SK-N-SH treated with all-trans-retinoic acid at 6 μM for 48 hours (cell line): ENCODE data around the gene PARD3B.

Experiments
- ATAC-seq: fragments of 200-7000 bp; cut with Tn5 transposase; 3 replicates; pipeline ENCODE4 v1.9.1; 2020; ENCODE audit warnings: mild to moderate bottlenecking, moderate library complexity
- ARNTL ChIP-seq: fragments of 450-650 bp; formaldehyde crosslinking; IDR thresholded peaks from 2 replicates; pipeline ENCODE4 v1.5.0; 2020; ENCODE audit warnings: low read depth, mild to moderate bottlenecking, moderate library complexity, borderline replicate concordance
- BACH2 ChIP-seq: fragments of 250-450 bp; sonication (Bioruptor Pico); IDR thresholded peaks from 2 replicates; pipeline ENCODE4 v1.9.0; 2021; ENCODE audit warnings: mild to moderate bottlenecking, borderline replicate concordance
- CSDC2 ChIP-seq: fragments of 250-450 bp; sonication (Bioruptor Pico); IDR thresholded peaks from 2 replicates; pipeline ENCODE4 v1.5.0; 2020; ENCODE audit warnings: mild to moderate bottlenecking, moderate library complexity
- ISL1 ChIP-seq: fragments of 250-450 bp; sonication (Bioruptor Pico); IDR thresholded peaks from 2 replicates; pipeline ENCODE4 v2.1.2; 2022; ENCODE audit warnings: mild to moderate bottlenecking, moderate library complexity
- PPARA ChIP-seq: fragments of 250-450 bp; sonication (Bioruptor Pico); IDR thresholded peaks from 2 replicates; pipeline ENCODE4 v1.5.0; 2020; ENCODE audit warnings: mild to moderate bottlenecking, borderline replicate concordance
- SNAI2 ChIP-seq: fragments of 250-450 bp; sonication (Bioruptor Pico); IDR thresholded peaks from 2 replicates; pipeline ENCODE4 v1.5.0; 2020; ENCODE audit warnings: mild to moderate bottlenecking, moderate library complexity
- ZC3H10 ChIP-seq: fragments of 250-450 bp; sonication (Bioruptor Pico); IDR thresholded peaks from 2 replicates; pipeline ENCODE4 v1.5.1; 2021; ENCODE audit warnings: mild to moderate bottlenecking, moderate library complexity
- ZFP3 ChIP-seq: fragments of 250-450 bp; sonication (Bioruptor Pico); IDR thresholded peaks from 2 replicates; pipeline ENCODE4 v1.5.0; 2020; ENCODE audit warnings: mild to moderate bottlenecking, moderate library complexity
- ZFP30 ChIP-seq: fragments of 450-650 bp; formaldehyde crosslinking; IDR thresholded peaks from 2 replicates; pipeline ENCODE4 v1.5.0; 2022; ENCODE audit warnings: mild to moderate bottlenecking, moderate library complexity
- ZNF565 ChIP-seq: fragments of 450-650 bp; formaldehyde crosslinking; conservative IDR thresholded peaks from 2 replicates; pipeline ENCODE4 v1.5.0; 2020; ENCODE audit warnings: low read depth, mild to moderate bottlenecking, moderate library complexity
- ZNF70 ChIP-seq: fragments of 450-650 bp; formaldehyde crosslinking; IDR thresholded peaks from 2 replicates; pipeline ENCODE4 v1.5.0; 2020; ENCODE audit warnings: mild to moderate bottlenecking, moderate library complexity
- TF ChIP-seq, protein P1 (sequence below): fragments of 250-450 bp; sonication (Bioruptor Pico); IDR thresholded peaks from 2 replicates; pipeline ENCODE4 v1.5.0; 2020; ENCODE audit warnings: mild to moderate bottlenecking, moderate library complexity
- TF ChIP-seq, protein P2 (sequence below): fragments of 250-450 bp; sonication (Bioruptor Pico); IDR thresholded peaks from 2 replicates; pipeline ENCODE4 v1.8.0; 2021; ENCODE audit warnings: low read depth, mild to moderate bottlenecking, moderate library complexity, borderline replicate concordance
- TF ChIP-seq, protein P3 (sequence below): fragments of 250-450 bp; sonication (Bioruptor Pico); IDR thresholded peaks from 2 replicates; pipeline ENCODE4 v1.5.1; 2020; ENCODE audit warnings: low read depth, mild to moderate bottlenecking, moderate library complexity
- TF ChIP-seq, protein P4 (sequence below): fragments of 250-450 bp; sonication (Bioruptor Pico); IDR thresholded peaks from 2 replicates; pipeline ENCODE4 v1.5.1; 2021; ENCODE audit warnings: mild to moderate bottlenecking, moderate library complexity
- TF ChIP-seq, protein P5 (sequence below): fragments of 250-450 bp; sonication (Bioruptor Pico); IDR thresholded peaks from 2 replicates; pipeline ENCODE4 v1.8.0; 2020; ENCODE audit warnings: mild to moderate bottlenecking, moderate library complexity, borderline replicate concordance

The PARD3B gene

DNA sequence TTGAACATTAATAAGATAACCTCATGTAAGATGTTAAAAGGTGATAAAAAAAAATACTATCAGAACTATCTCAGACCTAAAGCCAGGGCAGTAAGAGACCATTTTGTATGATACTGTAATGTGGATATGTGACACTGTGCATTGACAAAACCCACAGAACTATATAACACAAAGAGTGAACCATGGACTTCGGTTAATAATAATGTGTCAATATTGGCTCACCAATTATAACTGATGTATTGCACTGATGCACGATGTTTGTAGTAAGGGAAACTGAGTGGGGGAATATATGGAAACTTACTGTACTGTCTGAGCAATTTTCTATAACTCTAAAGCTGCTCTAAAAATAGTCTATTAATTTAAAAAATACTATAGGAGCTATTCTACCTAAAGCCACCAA lies 40.7 kb upstream of the PARD3B start:
- no peak for ATAC-seq
- TF ChIP-seq, protein P1, sequence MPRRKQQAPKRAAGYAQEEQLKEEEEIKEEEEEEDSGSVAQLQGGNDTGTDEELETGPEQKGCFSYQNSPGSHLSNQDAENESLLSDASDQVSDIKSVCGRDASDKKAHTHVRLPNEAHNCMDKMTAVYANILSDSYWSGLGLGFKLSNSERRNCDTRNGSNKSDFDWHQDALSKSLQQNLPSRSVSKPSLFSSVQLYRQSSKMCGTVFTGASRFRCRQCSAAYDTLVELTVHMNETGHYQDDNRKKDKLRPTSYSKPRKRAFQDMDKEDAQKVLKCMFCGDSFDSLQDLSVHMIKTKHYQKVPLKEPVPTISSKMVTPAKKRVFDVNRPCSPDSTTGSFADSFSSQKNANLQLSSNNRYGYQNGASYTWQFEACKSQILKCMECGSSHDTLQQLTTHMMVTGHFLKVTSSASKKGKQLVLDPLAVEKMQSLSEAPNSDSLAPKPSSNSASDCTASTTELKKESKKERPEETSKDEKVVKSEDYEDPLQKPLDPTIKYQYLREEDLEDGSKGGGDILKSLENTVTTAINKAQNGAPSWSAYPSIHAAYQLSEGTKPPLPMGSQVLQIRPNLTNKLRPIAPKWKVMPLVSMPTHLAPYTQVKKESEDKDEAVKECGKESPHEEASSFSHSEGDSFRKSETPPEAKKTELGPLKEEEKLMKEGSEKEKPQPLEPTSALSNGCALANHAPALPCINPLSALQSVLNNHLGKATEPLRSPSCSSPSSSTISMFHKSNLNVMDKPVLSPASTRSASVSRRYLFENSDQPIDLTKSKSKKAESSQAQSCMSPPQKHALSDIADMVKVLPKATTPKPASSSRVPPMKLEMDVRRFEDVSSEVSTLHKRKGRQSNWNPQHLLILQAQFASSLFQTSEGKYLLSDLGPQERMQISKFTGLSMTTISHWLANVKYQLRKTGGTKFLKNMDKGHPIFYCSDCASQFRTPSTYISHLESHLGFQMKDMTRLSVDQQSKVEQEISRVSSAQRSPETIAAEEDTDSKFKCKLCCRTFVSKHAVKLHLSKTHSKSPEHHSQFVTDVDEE (CRISPR knock-in tag) = no peak
- no peak for TF ChIP-seq BACH2 (CRISPR knock-in tag)
- TF ChIP-seq, protein P2, sequence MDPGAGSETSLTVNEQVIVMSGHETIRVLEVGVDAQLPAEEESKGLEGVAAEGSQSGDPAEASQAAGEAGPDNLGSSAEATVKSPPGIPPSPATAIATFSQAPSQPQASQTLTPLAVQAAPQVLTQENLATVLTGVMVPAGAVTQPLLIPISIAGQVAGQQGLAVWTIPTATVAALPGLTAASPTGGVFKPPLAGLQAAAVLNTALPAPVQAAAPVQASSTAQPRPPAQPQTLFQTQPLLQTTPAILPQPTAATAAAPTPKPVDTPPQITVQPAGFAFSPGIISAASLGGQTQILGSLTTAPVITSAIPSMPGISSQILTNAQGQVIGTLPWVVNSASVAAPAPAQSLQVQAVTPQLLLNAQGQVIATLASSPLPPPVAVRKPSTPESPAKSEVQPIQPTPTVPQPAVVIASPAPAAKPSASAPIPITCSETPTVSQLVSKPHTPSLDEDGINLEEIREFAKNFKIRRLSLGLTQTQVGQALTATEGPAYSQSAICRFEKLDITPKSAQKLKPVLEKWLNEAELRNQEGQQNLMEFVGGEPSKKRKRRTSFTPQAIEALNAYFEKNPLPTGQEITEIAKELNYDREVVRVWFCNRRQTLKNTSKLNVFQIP (CRISPR knock-in tag) = no peak
- no peak for TF ChIP-seq ARNTL (CRISPR knock-in tag)
- TF ChIP-seq PPARA = no peak
- TF ChIP-seq CSDC2 (CRISPR knock-in tag) = no peak

DNA sequence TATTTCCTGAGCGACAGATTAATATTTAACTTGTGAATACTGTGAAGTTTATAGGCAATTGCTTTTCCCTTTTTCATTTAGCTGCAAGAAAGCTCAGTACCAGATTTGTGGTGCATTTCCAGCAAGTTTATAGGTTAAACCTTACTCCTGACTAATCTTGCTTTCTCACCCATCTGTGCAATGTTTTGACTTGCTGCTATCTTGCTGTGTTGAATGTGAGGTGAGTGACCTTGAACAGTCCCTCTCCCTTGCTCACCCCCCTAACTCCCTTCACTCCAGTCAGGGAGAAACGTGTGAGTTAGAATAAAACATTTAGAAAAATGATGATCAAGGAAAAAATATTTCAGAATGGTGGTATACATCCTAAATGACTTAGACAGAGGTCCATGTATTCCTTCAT lies 39.8 kb upstream of the PARD3B start:
- ATAC-seq = no peak
- TF ChIP-seq, protein P3, sequence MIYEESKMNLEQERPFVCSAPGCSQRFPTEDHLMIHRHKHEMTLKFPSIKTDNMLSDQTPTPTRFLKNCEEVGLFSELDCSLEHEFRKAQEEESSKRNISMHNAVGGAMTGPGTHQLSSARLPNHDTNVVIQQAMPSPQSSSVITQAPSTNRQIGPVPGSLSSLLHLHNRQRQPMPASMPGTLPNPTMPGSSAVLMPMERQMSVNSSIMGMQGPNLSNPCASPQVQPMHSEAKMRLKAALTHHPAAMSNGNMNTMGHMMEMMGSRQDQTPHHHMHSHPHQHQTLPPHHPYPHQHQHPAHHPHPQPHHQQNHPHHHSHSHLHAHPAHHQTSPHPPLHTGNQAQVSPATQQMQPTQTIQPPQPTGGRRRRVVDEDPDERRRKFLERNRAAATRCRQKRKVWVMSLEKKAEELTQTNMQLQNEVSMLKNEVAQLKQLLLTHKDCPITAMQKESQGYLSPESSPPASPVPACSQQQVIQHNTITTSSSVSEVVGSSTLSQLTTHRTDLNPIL (CRISPR knock-in tag) = no peak
- no peak for TF ChIP-seq ZNF70 (CRISPR knock-in tag)

DNA sequence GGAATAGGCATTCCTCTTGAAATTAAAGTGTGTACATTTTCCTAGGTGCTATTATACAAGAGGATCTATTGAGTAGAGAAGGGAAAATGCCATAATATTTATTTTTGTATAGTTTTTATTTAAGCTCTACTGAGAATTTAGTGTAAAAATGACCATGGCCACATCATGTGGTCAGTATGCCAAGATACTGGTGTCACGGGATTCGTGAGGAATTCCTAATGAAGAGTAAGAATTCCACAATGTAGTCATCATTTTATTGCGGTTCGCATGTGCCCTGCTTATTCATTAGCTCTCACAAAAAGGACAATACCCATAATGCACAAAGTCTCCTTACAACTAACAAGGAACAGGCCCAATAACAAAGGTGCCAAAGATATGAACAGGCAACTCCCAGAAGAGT lies 39.3 kb upstream of the PARD3B start:
- no peak for ATAC-seq
- TF ChIP-seq, protein P1 (CRISPR knock-in tag) = no peak
- TF ChIP-seq ZNF565 (CRISPR knock-in tag) (no peak), SNAI2 (no peak), PPARA (no peak), CSDC2 (CRISPR knock-in tag) (no peak), ZFP30 (CRISPR knock-in tag) (no peak), ZC3H10 (CRISPR knock-in tag) (no peak), BACH2 (CRISPR knock-in tag) (no peak), ISL1 (CRISPR knock-in tag) (no peak), ZNF70 (CRISPR knock-in tag) (no peak), ARNTL (CRISPR knock-in tag) (no peak), ZFP3 (CRISPR knock-in tag) (no peak)
- TF ChIP-seq, protein P4, sequence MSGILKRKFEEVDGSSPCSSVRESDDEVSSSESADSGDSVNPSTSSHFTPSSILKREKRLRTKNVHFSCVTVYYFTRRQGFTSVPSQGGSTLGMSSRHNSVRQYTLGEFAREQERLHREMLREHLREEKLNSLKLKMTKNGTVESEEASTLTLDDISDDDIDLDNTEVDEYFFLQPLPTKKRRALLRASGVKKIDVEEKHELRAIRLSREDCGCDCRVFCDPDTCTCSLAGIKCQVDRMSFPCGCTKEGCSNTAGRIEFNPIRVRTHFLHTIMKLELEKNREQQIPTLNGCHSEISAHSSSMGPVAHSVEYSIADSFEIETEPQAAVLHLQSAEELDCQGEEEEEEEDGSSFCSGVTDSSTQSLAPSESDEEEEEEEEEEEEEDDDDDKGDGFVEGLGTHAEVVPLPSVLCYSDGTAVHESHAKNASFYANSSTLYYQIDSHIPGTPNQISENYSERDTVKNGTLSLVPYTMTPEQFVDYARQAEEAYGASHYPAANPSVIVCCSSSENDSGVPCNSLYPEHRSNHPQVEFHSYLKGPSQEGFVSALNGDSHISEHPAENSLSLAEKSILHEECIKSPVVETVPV (CRISPR knock-in tag) = no peak
- TF ChIP-seq, protein P3 (CRISPR knock-in tag) = no peak
- TF ChIP-seq, protein P5, sequence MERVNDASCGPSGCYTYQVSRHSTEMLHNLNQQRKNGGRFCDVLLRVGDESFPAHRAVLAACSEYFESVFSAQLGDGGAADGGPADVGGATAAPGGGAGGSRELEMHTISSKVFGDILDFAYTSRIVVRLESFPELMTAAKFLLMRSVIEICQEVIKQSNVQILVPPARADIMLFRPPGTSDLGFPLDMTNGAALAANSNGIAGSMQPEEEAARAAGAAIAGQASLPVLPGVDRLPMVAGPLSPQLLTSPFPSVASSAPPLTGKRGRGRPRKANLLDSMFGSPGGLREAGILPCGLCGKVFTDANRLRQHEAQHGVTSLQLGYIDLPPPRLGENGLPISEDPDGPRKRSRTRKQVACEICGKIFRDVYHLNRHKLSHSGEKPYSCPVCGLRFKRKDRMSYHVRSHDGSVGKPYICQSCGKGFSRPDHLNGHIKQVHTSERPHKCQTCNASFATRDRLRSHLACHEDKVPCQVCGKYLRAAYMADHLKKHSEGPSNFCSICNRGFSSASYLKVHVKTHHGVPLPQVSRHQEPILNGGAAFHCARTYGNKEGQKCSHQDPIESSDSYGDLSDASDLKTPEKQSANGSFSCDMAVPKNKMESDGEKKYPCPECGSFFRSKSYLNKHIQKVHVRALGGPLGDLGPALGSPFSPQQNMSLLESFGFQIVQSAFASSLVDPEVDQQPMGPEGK (CRISPR knock-in tag) = no peak
- TF ChIP-seq, protein P2 (CRISPR knock-in tag) = no peak
